GM18519 (cell line): ENCODE measurements around the gene MTG2.
"Not testable (repeated sequence)": the region's sequence is repeated elsewhere in the genome, so short reads cannot be mapped to it uniquely, and the experiment has no call there.

ENCODE experiments used
- ATAC-seq: cut with Tn5 transposase; IDR thresholded peaks from one replicate; pipeline ENCODE4 v1.9.1; 2021; ENCODE audit warnings: mild to moderate bottlenecking, moderate library complexity; ENCODE audit not compliant: unreplicated experiment, low FRiP score

Gene MTG2

DNA sequence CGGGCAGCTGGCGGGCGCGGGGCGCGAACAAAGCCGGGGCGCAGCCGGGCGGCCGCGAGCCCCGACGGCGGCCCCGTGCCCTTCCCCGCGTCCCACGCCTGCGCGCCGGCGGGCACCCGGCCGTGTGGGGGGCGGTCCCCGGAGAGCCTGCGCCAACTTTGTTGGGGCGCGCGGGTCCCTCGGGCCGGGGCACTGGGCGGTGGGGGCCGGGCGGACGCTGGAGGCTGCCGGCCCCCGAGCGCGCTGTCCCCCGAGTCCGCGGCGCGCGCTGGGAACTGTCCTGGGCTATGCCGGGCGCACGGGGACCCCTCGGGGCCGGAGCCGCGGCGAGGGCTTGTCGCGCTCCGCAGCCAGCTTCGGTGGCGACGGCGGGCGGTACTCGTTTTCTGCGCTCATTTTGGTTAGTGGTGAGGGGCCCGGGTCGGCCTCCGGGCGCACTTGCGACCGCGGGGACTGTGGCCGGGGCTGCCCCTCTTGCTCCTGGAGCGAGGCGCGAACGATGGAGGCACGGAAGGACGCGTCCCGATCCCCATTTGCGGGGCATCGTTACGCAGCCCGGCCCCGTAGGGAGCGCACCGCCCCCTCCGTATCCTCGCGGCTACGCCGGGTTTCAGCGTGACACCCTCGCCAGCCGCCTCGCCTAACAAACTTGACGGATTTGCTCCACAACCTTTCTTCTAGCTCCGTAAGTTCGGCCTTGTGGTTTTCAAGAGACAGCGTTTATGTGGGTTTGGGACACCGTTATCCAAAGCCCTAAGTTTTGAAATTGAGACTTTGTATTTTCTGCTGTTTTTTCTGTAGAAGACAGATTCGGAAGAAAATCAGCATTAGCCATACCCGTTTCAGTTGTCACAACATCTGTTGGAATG lies 38.6 kb upstream of the MTG2 start:
- ATAC-seq: no peak

DNA sequence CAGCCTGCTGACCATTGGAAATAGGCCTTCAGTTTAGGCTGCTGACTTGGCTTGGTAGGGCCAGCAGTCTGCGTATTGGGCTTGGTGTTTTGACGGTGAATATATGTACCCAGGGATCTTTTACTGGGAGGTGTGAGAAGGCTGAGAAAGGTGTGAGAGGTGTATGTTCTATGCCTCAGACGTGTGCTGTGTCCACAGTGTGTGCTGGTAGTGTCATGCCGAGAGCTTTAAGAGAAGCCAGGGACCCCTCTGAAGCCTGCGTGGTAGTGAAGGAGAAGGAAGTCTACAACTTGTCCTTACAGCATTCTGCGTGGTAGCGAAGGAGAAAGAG lies 37.2 kb upstream of the MTG2 start:
- no peak for ATAC-seq

DNA sequence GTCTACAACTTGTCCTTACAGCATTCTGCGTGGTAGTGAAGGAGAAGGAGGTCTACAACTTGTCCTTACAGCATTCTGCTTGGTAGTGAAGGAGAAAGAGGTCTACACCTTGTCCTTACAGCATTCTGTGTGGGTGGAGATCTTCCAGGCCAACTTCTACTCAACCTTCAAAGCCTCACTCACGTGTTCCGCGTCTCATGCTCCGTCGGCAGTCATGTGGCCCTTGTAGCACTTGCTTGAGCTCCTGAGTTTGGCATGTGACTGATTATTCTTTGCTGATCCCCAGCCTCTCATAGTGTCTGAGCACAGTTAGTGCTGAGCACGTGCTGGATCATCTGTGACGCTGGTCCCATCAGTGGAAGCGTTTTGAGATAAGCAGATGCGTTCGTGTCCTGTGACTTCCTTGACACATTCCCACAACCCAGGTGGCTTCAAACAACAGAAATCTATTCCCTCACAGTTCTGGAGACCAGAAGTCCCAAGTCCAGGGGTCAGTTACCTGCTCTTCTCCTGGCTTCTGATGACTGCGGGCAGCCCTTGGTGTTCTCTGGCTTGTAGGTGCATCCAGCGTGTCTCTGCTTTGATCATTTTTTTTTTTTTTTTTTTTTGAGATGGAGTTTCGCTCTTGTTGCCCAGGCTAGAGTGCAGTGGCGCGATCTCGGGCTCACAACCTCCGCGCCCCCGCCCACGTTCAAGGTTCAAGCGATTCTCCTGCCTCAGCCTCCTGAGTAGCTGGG lies 36.6 kb upstream of the MTG2 start:
- no peak for ATAC-seq

DNA sequence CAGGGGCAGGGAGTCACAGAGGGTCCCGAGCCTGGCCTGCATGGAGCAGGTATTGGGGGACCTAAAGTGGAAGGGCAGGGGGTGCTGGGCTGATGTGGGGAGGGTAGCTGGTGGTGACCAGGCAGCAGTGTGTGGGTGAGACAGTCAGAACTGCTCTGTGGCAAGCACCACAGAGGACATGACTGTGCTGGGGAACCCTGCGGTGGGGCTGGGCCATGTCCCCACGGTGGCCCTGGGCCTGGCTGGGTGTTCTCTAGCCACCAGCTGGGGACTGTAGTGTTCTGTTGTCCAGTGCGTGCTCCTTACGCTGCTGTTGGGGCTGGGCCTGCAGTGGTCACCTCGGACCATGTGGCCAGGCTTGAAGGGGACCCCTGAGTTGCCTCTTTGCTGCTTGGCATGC lies 35.7 kb upstream of the MTG2 start:
- ATAC-seq: no peak

DNA sequence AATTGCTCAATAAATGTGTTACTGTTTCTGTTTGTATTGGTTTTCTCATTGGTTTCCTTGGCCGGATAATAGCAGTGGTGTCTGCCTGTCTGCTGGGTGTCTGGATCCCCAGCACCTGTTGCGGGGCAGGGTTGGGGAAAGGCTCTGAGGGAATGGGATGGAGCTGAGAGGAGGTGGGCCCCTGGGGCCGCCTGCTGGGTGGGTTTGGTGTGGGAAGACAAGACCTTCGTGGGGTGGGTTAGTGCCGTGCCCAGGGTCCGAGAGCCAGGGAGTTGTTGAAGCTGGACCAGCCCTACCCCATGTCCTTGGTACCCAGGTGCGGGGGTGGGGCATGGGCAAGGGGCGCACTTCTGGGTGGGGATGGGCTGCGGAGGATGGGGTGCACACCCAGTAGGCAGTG lies 35.3 kb upstream of the MTG2 start:
- ATAC-seq: no peak

DNA sequence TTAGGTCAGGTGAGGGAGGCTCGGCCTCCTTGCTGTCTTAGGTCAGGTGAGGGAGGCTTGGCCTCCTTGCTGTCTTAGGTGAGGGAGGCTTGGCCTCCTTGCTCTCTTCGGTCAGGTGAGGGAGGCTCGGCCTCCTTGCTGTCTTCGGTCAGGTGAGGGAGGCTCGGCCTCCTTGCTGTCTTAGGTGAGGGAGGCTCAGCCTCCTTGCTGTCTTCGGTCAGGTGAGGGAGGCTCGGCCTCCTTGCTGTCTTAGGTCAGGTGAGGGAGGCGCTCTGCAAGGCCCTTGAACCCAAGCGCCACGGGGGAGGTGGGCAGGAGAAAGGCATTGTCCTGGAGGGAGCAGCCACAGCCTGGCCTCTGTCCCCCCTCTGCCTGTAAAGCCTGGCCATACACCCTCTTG lies 34.4 kb upstream of the MTG2 start:
- ATAC-seq: not testable (repeated sequence)

DNA sequence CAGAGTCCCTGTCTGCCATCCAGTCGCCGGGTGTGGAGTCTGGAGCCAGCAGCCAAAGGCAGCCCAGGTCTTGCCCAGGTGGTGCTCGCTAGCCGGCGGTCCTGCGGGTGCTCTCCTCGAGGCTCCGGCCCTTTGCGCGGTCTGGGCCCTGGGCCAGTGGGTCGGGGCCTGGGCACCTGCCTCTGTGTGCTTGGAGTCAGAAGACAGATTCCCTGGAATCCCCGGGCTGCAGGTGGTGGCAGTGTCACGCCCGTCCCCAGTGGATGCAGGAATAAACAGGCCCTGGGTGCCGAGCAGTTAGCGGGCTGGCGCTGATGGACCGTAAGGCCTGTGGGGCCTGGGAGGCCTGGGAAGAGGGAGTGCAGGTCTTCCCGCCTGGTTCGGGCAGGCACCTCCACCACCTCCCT lies 33.9 kb upstream of the MTG2 start:
- ATAC-seq: no peak

DNA sequence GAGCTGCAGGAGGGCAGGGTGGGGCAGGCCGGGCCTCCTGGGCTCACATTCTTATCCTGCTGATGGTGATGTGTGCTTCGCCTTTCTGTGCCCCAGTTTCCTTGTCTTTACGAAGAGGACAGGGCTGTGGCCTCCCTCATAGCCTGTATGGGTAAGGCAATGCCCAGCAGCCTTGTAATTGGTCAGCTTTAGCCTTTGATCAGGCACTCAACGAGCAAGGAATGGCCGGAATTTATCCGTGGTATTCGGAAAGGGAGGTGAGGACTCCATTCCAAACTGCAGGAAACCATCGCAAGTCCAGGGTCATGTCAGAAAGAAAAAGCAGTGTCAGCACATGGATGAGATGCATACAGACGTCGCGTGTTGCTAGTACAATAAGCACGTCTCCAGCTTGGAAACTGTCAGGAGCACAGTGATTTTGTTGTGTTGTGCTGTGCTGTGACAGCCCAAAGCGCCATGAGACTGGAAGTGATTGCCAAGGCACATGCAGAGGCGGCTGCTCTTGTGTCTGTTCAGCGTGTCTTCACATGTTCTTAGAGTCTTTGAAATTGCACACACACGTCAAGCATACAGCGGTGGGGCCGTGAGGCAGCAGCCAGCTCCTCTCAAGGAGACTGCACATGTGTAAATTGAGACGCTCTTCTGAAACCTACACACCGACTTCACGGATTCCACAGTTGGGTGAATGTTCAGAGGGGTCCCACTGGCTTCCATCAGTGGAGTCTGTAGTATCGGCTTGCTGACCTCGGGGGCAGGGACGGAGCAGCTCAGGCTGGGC lies 33.1 kb upstream of the MTG2 start:
- ATAC-seq: no peak

DNA sequence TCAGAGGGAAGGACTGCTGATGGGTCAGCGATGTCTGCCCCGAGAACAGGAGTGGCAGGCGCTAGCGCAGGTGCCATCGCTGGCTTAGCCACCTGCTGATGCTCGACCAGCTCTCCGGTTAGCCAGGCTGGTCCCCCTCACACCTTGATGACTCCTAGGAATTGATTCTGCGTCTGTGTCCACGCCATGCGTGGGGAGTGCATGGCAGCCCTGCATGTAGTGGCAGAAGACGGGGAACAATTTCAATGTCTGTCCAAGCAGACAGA lies 32.6 kb upstream of the MTG2 start:
- no peak for ATAC-seq

DNA sequence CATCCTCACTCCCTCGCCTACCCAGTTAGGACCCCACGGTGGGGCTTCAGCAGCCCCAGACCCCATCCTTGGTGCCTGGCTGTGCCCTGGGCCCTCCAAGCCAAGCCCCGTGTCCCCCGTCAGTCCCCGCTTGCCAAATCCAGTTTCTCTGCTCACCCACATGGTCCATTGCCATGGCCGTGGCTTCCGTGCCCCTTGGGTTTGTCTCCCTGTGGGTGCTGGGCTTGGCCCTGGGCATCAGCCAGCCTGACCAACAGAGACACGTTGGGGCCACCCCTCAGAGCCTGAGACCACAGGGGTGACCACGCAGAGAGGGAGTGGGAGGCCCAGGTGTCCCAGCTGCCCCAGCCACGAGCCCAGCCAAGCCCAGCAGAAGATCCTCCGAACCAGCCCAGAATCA lies 31.6 kb upstream of the MTG2 start:
- ATAC-seq: no peak

DNA sequence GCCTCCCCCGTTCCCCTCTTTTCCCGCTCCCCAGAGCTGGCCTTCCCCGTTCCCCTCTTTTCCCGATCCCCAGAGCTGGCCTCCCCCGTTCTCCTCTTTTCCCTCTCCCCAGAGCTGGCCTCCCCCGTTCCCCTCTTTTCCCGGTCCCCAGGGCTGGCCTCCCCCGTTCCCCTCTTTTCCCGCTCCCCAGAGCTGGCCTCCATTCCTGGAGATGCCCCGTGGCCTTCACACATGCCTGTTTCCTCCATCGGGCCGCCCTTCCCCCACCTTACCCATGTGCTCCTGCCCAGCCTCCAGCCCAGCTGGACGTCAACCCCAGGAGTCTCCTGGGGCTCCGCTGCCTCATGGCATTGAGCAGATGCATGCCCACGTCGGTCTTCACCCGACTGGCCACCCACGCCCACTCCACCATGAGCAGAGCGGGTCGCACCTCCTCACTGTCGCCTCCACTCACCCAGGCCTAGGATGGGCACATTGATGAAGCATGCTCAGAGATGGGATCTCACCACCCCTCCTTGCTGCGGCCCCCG lies 30.9 kb upstream of the MTG2 start:
- no peak for ATAC-seq

DNA sequence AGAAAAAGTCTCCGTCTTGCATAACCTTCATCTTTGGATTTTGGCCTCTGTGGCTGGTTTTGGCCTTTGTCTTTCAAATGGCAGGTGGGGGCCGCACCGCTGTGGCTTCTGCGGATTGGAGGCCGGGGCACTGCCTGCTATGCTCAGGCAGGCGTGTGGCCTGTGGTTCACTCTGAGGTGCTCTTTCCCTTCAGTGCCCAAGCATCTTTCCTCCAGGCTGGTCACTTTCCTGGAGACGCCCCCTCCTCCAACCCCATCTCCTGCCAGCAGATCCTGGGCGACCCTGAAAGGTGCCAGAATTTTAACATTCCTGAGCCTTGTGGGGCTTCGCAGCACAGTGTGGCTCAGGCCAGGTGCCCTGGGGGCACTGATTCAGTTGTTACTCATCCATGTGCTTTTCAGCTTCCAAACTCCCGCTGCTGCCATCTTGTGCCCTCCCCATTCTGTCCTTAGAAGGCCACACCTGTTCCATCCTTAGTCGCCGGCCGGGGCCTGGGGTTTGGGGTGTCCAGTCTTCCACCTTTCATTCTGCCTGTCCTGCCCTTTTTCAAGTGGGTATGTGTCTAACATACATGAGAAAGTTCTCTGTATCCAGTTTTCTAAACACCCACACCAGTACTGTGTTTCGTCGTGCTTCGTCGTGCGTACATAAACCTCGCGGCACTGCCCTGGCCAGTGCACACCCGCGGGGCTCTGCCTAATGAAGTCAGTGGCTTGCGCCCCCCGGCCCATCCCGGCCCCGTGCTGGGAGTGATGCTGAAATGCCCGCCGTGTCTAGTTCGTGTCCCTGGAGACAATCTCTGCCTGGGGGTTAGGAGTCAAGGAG lies 27.2 kb upstream of the MTG2 start:
- ATAC-seq: no peak

DNA sequence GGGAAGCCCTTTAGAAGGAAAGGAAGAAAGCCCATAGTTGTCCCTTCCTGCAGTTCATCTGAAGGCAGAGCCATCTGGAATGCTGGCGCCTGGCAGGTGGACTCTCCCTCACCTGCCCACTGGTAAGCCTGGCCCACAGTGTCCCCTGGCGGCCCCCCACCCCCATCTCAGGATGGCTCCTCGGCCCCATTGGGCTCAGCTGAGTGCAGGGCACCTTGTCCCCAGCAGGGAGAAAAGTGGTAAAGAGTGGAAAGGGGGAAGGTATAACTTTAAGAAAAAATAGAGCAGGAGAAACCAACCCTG lies 26.6 kb upstream of the MTG2 start:
- no peak for ATAC-seq

DNA sequence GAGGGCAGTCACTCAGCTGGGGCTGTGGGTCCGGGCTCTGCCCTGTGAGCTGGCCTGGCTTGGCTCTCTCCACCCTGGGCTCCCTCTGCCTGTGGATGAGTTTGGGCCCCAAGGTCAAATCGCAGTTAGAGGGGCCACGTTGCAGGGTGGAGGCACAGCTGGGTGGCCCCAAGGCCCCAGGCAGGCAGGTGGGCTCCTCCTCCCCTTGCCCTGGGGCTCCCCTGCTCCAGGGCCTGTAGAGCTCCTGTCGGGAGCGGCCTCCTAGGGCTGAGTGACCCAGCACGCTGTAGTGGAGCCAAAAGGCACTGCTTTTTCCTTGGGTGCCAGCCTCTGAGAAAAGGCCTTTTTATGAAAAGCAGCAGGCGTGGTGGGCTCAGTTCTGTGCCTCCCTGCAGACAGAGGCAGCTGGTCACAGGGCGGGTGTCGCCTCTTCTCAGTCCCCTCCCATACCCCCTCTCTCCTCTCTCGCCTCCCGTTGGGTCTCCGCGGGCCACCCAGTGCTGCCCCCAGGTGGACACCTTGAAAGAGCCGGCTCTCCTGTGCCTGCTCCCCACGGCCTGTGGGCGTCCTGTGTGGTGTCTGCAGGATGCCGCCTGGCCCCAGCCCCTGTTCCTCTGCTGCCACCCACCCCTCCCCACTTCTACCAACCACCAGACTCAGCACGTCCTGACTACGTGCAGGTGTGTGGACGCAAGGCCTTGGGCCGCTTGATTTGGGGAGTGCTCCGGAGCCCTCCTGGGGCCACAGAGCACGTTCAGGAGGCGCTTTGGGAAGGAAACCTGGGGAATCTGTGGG lies 26.0 kb upstream of the MTG2 start:
- no peak for ATAC-seq

DNA sequence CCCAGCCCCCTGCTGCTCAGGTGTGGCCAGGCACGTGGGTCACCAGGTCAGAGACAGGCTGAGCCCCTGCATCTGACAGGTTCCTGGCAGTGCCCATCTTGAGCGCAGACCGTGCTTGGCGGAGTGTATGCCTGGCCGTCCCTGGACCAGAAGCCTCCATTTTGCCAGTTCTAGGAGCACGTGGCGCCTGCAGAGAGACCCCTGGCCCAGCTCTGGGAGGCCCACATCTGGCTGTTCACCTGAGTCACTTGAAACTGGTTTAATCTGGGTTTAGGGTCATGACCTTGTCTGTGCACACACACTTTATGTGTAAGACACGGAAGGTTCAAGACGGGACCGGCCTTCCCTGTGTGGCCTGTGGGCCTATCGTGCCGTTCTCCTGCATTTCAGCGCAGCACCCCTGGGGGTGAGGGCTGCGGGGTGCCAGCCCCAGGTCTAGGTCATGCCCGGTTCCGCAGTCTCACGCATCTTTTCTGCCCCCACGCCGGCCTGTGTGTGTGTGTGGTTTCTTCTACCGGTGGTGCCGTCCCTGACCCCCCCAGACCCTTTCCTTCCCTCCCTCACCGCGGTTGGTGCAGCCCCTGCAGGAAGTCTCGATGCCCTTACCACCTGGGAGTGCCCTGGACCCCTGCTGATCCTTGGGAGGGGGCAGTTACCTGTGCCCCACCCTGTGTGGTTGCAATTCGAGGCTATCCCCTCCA lies 25.3 kb upstream of the MTG2 start:
- no peak for ATAC-seq

DNA sequence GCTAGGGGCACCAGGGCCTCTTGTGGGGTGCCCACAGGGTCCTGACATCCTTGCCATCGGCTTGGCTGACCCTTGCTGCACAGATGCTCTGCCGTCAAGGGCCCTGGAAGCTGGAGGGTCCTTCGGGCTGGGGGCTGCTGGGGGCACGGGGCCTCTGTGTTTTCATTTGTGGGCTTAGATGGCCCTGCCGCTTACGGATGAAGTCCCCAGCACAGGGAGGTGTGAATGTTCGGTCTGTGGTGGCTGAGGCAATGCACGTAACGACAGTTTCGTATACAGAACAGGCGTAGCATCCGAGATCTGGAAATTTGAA lies 24.8 kb upstream of the MTG2 start:
- ATAC-seq: no peak

DNA sequence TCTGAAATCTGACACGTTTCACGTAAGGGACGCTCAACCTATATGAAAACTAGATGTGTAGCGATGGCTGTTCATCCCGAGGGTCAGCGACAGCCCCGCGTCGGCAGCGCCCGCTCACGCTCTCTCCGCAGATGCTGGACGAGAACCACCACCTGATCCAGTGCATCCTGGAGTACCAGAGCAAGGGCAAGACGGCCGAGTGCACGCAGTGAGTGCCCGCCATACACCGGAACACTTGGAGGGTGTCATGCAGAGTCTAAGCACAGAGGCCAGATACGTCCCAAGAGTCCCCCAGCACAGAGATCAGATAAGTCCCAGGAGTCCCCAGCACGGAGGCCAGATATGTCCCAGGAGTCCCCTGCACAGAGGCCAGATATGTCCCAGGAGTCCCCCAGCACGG lies 24.3 kb upstream of the MTG2 start:
- ATAC-seq: no peak

DNA sequence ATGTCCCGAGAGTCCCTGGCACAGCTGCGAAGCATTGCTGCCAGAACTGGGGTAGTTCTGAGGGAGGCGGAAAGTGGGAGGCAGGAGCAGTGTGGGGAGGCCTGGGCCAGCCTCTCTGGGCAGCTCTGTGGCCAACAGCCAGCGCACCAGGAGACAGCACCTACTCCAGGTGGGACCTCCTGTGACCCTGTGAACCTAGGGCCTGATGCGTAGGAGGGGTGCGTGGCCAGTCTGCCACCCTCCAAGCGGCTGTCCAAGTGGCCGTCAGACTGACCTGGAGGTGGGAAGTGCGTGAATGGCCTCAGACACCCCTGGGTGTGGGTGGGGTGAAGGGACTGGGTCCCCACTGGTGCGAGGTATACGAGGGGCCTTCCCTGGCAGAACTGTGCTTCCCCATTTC lies 23.8 kb upstream of the MTG2 start:
- ATAC-seq: no peak

DNA sequence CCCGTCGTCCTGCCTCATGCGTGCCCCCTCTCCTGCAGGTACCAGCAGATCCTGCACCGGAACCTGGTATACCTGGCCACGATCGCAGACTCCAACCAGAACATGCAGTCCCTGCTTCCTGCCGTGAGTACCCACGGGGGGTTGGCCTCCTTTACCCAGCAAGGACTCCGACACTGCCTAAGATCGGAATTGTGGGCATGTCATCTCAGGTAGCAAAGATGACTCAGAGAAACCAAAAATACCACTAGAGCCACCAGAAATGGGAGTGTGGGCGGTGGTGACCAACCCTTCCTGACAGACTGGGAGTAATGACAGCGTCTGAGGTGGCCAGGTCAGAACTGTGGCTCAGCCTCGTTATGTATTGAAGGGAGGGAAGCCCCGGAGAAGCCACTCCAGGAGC lies 23.0 kb upstream of the MTG2 start:
- ATAC-seq: no peak

DNA sequence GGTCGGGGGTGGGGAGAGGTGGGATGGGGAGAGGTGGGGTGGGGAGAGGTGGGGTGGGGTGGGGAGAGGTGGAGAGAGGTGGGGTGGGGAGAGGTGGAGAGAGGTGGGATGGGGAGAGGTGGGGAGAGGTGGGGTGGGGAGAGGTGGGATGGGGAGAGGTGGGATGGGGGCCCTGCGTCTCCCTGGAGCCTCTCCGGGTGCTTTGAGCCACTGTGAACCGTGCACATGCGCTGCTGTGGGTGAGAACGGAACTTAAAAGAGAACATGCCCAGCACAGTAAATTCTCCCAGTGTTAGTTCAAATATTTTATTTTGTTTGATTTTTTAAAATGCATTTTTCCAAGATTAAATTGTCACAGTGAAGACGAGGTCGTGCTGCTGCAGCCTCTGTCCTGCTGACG lies 22.6 kb upstream of the MTG2 start:
- ATAC-seq: no peak
